ENCODE data around the gene GLI3.

The GLI3 gene

GRCh38 chr7:42075418-42075817, 161.6 kb downstream of the GLI3 start:
- DNase-seq, result no peak

DNA sequence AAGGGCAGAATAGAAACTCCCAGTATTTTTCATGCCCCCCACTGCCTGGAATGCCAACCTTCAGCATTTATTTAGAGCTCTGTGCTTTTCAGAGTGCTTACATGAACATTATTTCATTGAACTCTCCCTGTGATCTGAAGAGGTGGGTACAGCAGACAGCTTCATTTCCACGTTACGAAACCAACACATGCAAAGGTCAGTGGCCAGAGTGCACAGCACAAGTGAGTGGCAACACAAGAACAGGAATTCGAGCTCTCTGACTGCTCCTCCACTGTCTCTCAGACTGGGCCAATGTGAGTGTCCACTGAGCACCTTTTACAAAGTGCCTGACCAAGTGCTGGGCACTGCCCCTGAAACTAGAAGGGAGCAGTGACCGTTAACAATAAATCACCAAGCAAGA, 162.9 kb downstream of the GLI3 start:
- DNase-seq, result no peak

DNA sequence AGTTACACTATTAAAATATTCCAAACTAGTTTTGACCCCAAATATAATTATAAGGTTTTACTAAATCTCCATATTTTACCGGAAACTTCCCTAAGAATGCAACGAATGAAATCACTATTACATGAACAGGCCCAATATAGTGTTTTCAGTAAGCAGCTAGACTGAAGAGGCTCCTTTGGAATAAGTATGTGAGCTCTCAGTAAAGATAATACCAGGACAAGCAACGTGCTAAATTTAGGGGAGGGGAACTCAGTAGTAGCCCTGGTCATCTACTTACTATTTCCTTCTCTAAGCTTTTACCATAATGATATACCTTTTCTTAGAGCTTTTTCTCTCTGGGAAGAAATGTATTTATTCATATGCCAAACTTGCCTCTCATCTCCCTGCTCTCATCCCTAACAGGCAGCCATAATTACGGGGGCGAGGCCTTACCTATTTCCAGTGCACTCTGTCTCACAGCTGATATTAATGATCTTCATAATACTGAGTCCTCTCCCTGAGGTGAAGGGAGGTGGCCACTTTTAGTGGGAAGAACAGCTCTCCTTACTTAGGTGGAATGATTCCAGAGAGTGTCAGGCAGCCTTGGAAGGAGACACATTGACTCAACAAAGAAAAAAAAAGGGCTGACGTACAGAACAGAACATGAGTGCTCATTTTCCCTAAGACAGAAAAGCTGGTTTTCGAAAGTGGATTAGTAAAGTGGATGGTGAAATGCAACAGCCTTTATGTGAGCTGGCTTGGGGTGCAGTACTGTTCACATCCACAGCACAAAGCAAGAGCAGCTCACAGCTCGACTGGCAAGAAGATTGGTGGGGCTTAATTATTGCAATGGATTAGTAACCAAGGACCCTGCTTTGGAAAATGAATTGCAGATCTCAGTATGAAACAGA, 165.4 kb downstream of the GLI3 start:
- DNase-seq, result no peak

GRCh38 chr7:42070068-42070467, 166.9 kb downstream of the GLI3 start:
- DNase-seq, result no peak

DNA sequence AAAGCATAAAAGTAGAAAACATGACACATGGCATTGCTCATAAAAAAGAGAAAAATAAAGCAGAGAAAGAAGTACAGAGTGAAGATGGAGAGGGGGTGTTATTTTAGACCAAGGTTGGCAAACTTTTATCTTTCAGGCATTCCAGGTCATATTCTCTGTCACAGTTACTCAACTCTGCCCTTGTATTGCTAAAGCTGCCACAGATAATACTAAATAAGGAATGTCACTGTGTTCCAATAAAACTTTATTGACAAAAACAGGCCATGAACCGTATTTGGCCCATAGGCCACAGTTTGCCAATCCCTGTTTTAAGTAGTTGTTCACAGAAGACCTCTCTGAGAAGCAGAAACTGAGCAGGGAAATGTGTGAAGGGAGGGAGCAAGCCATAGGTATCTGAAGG, 167.4 kb downstream of the GLI3 start:
- no peak for DNase-seq

- peak in 1 of 2 experiments; percentile 17 for DNase-seq
These were observed 168.3 kb downstream of the GLI3 start for GRCh38 chr7:42068554-42069280.

GRCh38 chr7:42065942-42066341, 171.1 kb downstream of the GLI3 start:
- DNase-seq, result no peak

DNA sequence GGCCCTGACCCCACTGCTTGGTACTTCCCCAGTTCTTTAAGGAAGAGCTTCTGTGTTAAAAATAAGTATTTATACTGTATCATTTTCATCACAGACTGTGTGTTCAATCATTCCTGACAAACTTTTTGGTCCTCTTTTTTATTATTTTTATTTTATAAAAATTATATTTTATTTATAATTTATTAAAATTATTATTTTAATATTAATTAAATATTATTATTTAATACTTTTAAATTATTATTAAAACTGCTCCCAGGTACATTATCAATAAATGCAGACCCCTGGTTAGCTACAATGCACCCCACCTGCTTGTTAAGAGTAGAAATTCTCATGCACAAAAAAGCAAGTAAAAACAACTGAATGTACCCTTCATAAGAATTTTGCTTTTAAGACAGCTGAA, 172.0 kb downstream of the GLI3 start:
- DNase-seq, result no peak

DNA sequence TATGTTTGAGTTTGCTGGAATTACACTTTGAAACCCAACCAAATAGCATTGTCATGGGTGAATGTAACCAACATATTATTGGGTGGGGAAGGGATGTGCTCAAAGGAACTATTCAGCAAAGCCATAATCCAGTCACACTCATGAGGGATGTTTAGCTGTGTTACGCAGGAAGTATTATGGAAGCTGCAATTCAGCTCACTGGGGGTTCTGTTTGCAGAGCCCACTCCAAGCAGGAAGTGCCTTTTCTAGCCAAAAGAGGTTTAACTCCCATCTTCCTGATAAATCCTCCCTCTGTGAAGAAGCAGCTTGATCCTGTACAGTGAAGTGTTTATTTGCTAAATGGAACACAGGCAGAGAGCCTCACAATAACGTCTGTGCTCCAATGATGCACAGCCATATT, 172.5 kb downstream of the GLI3 start:
- DNase-seq, result no peak

DNA sequence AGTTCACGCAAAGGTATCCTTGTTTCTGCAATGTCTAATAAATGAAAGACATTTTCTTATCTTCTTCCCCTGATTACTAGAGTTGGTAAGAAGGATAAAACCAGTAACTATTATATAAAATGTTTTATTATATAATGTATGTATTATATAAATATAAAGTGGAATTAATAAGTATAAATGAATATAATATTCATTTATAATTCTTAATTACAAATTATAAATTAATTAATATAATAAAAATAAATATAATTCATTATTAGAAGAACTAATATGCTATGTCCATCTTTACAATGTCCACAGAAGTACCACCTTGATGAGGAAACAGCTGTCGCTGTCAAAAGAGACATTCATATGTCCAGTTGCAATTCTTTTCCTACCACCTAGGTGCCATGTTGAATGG, 177.7 kb downstream of the GLI3 start:
- DNase-seq, result no peak

DNA sequence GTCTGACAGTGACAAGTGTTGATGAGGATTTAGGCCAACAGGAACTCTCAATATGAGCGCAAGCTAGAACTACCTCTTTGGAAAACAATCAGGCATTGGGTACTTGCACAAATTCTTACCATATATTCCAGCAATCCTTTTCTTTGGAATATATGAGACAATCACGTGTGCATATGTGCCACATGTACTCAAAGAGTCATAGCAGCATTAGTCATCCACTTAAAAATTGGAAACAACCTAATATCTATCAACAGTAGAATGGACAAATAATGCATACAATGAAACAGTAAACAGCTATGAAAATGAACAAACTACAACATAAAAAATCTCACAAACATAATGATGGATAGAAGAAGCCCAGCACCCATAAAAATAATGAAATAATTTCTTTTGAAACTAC, 179.7 kb downstream of the GLI3 start:
- no peak for DNase-seq

DNA sequence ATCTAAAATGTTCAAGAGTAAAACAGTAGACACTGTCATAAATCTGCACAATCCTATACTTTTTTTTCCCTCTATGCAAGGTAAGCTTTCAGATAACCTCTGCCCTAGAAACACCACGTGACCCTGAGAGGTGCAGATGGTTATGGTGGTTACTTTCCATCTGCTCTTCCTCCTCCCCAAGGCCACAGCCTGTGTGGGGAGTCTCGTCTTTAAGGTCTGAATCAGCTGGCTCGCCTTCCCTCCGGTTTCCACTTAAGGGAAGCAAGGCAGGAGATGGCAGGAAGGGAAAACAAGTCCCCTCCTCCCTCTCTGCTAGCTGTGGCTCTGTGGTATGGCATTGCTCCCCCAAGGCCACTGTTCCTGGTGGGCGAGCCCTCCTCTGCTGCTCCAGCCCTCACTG, 181.8 kb downstream of the GLI3 start:
- no peak for DNase-seq

GRCh38 chr7:42053834-42054233, 183.2 kb downstream of the GLI3 start:
- DNase-seq, result no peak

DNA sequence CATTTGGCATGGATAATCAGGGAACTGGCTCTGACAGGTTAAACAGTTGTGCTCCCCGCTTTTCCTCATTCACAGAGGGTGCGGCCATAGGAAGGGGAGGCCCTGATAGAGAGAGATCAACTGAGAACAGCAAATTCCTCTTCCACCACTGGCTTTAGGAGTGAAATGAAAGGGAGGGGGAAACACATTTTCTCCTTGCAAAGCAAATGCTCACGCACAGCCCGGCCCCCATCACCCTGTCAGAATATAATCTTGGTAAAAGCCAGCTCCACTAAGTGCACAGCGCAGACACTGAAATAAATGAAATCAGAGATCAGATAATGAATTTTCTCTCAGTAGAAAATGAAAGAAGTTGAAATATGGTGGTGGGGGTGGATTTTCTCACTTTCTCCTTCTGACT, 187.2 kb downstream of the GLI3 start:
- no peak for DNase-seq

GRCh38 chr7:42046483-42046882, 190.5 kb downstream of the GLI3 start:
- no peak for DNase-seq

DNA sequence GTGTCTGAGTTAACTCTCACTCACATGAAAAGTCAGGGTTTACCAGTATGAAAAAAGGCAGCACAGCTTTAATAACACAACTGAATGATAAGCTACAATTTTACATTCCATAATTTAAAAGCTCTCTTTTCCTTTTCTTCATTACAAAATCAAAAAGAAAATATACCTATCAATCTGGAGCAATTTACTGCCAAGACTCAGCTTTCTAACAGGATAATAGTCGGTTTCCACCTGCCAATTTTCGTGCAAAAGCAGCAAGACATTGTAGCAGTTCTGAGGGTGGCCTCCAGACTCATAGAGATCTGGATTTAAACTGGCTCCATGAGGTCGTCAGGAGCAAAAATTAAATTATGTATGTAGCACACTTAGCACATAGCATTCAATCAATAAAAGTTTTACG, 191.0 kb downstream of the GLI3 start:
- DNase-seq, result no peak

DNA sequence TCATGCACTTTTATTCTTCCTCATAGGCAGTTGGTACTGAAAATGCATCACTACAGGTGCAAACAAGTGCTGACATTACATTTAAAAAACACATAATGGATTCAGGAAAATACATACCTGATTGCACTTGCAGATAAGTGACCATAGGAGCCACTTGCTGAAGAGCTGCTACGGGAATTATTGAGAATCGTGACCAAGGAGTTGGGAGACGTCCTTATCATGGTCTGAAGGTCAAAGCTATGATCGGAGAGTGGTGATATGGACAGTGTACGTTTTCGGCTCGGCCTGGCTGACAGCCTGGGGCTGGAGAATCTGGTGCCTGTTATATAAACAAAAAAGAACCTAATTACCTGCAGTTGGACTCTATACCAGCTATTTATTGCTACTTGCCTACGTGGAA, 197.1 kb downstream of the GLI3 start:
- DNase-seq, result no peak

GRCh38 chr7:42035210-42035609, 201.8 kb downstream of the GLI3 start:
- no peak for DNase-seq

GRCh38 chr7:42033480-42033879, 203.5 kb downstream of the GLI3 start:
- no peak for DNase-seq

DNA sequence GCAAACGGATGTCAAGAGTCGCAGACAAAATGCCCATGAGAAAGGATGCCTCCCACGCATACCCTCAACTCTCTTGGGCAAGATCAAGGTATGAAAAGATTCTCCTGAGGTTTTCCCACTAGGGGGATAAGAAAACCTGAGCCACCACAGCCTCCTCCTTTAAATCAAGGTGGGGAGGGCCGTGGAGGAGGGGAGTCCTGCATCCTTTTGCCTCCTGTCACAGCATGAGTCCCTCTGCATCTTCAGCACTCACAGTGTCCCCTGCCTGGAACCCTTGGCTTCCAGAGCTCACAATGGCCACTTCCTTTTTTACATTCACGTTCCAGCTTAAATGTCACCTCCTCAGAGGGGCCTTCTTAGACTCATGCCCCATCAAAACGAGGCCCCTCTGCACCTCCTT, 207.6 kb downstream of the GLI3 start:
- DNase-seq, result no peak

DNA sequence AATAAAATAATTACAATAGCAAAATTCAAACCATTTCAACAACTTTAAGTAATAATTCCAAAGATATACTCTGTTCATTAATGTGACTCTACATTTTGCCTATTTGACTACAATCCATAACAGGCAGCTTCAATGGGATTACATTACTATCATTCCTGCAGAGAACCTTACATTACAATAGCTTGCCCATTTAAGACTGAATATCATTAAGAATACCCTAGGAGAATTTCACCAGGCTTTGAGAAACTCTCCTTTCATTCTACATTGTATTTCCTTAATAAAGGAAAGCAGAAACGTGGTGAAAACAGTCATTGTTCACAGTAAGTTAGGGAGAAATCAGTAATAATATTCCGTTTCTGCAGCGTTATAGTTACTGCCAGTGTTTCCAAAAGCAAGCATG, 209.5 kb downstream of the GLI3 start:
- no peak for DNase-seq

GRCh38 chr7:42026622-42027197, 210.3 kb downstream of the GLI3 start:
- DNase-seq, result no peak

DNA sequence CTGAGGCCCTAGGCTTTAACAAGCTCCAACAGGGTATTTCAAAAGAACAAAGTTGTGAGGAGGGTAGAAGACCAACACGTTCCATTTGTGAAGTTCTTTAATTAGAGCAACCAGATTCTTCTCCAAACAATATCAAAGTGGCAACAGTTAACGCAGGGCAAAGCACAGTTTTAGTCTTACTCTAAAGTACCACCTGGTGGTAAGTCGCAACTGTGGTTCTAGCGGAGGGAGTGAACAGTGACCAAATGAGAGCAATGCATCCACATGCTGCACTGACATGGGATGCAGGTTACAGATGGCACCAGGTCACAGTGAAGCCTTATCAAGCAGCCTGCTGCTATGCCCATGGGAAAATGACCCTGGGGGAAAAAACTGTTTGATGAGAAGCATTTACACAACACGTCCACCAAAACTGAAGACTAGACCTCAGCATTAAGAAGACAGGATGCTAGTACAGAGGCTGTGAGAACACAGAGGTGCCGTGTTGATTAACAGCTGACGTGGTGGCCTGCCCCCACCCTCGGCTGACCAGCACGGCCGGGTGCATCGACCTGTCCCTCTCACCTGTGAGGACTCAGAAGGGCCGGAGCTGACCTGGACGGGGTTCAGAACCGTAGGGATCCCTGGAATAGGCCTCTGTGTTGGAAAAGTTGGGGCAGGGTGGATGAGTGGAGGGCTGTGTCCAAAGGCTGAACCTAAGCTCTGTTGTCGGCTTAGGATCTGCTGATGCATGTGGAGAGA, 211.2 kb downstream of the GLI3 start:
- no peak for DNase-seq
